ENCODE data around the gene CIT.

The CIT gene

DNA sequence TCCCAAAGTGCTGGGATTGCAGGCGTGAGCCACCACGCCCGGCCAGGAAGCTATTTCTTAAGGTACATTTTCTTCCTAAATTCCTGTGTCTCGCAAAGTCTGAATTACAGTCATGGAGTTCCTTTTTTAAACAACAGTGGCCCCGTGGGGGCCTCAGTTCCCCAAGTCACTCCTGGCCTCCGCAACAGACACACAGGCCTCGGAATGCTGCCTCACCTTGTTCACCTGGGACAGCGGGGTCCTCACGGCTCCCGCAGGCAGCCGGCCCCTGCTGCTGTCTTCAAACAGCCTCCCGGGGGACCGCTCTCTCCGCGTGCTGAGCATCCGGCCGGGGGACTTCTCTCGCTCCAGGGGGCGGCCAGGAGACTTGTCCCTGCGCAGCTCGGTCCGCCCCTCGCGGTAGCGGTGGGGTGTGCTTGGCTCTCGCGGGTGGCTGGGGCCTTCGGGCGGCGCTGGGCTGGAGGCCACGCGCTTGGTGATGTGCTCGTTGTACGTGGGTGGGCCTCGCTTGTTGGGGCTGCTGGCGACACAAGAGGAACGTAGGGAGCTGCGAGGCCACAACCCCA, 187.1 kb downstream of the CIT start:
- TF ChIP-seq POLR2AphosphoS5 (IDR thresholded peaks at IDR 0.05; ENCODE audit: low read depth, low read length) (no peak), SIN3A (IDR thresholded peaks at IDR 0.05; ENCODE audit: borderline replicate concordance, insufficient read depth, low read length) (no peak), TAF1 (IDR thresholded peaks at IDR 0.05; ENCODE audit: borderline replicate concordance, insufficient read depth, low read length) (no peak), FOXP2 (optimal IDR thresholded peaks at IDR 0.05; ENCODE audit: borderline replicate concordance, extremely low read depth, extremely low read length, insufficient read depth) (no peak)
- TF ChIP-seq, protein P1, sequence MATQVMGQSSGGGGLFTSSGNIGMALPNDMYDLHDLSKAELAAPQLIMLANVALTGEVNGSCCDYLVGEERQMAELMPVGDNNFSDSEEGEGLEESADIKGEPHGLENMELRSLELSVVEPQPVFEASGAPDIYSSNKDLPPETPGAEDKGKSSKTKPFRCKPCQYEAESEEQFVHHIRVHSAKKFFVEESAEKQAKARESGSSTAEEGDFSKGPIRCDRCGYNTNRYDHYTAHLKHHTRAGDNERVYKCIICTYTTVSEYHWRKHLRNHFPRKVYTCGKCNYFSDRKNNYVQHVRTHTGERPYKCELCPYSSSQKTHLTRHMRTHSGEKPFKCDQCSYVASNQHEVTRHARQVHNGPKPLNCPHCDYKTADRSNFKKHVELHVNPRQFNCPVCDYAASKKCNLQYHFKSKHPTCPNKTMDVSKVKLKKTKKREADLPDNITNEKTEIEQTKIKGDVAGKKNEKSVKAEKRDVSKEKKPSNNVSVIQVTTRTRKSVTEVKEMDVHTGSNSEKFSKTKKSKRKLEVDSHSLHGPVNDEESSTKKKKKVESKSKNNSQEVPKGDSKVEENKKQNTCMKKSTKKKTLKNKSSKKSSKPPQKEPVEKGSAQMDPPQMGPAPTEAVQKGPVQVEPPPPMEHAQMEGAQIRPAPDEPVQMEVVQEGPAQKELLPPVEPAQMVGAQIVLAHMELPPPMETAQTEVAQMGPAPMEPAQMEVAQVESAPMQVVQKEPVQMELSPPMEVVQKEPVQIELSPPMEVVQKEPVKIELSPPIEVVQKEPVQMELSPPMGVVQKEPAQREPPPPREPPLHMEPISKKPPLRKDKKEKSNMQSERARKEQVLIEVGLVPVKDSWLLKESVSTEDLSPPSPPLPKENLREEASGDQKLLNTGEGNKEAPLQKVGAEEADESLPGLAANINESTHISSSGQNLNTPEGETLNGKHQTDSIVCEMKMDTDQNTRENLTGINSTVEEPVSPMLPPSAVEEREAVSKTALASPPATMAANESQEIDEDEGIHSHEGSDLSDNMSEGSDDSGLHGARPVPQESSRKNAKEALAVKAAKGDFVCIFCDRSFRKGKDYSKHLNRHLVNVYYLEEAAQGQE (IDR thresholded peaks at IDR 0.05; ENCODE audit: insufficient read depth in 1 of 2, low read depth in 2 of 2, low read length in 2 of 2): no peak

DNA sequence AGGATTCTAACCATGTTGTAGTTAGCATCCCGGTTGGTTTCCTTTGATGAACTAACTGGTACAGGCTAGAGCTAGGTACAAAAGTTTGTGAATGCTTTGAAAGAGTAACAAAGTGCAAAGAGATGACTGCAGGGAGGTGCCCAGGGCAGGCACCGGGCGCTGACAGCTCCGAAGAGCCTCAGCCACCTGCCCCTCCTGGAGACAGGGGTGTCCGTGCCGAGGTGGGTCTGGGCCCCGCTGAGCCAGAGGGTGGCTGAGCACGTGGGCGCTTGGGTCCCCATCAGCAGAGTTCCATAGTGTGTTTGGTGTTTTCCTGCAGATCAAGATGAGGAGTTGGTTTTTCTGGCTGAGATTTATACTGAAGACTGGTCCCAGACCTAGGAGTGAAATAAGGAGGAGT, 189.2 kb downstream of the CIT start:
- TF ChIP-seq, protein P1 (IDR thresholded peaks at IDR 0.05; ENCODE audit: insufficient read depth in 1 of 2, low read depth in 2 of 2, low read length in 2 of 2): no peak
- TF ChIP-seq FOXP2 (optimal IDR thresholded peaks at IDR 0.05; ENCODE audit: borderline replicate concordance, extremely low read depth, extremely low read length, insufficient read depth): no peak
- TF ChIP-seq TAF1 (IDR thresholded peaks at IDR 0.05; ENCODE audit: borderline replicate concordance, insufficient read depth, low read length): no peak
- TF ChIP-seq POLR2AphosphoS5 (IDR thresholded peaks at IDR 0.05; ENCODE audit: low read depth, low read length): no peak
- no peak for TF ChIP-seq SIN3A (IDR thresholded peaks at IDR 0.05; ENCODE audit: borderline replicate concordance, insufficient read depth, low read length)

DNA sequence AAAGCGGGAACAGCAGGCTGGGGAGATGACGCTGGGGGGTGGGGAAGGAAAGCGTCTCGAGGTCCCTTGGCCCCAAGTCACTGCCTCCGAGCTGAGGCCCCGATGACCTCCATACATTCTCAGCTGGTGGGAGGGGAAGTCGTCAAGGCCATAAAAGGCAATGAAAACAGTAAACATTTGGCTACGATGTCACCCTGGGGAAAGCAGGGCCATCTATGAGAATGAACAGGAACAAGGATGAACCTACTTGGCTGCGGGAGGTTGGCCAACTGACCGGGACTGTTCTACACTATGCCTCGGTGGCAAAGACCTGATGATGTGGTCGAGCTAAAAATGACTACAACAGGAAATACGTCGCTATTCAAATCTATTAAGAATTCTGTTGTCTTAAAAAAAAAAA, 189.7 kb downstream of the CIT start:
- TF ChIP-seq, protein P1 (IDR thresholded peaks at IDR 0.05; ENCODE audit: insufficient read depth in 1 of 2, low read depth in 2 of 2, low read length in 2 of 2): no peak
- no peak for TF ChIP-seq POLR2AphosphoS5 (IDR thresholded peaks at IDR 0.05; ENCODE audit: low read depth, low read length)
- no peak for TF ChIP-seq FOXP2 (optimal IDR thresholded peaks at IDR 0.05; ENCODE audit: borderline replicate concordance, extremely low read depth, extremely low read length, insufficient read depth)
- no peak for TF ChIP-seq TAF1 (IDR thresholded peaks at IDR 0.05; ENCODE audit: borderline replicate concordance, insufficient read depth, low read length)

DNA sequence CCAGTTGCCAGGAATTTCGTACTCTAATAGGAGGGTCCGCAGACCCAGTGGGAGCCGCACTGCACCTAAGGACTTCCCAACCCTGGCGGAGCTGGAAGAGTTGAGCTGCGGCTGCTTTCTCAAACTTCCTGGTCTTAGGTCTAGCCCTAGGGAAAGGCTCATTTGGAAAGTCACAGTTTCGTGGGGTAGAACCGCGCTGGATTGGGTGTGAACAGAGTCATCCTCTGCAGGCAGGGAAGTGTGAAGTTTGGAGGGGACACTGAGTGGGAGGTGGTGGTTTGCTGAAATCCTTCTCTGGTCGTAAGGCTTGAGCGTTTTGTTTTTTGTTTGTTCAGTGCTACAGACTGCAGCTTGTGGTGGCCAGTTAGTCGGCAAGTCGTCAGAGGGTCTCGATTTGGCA, 190.3 kb downstream of the CIT start:
- TF ChIP-seq, protein P1 (IDR thresholded peaks at IDR 0.05; ENCODE audit: insufficient read depth in 1 of 2, low read depth in 2 of 2, low read length in 2 of 2): no peak
- TF ChIP-seq TAF1 (IDR thresholded peaks at IDR 0.05; ENCODE audit: borderline replicate concordance, insufficient read depth, low read length) (no peak), SIN3A (IDR thresholded peaks at IDR 0.05; ENCODE audit: borderline replicate concordance, insufficient read depth, low read length) (no peak), FOXP2 (optimal IDR thresholded peaks at IDR 0.05; ENCODE audit: borderline replicate concordance, extremely low read depth, extremely low read length, insufficient read depth) (no peak), POLR2AphosphoS5 (IDR thresholded peaks at IDR 0.05; ENCODE audit: low read depth, low read length) (no peak)

DNA sequence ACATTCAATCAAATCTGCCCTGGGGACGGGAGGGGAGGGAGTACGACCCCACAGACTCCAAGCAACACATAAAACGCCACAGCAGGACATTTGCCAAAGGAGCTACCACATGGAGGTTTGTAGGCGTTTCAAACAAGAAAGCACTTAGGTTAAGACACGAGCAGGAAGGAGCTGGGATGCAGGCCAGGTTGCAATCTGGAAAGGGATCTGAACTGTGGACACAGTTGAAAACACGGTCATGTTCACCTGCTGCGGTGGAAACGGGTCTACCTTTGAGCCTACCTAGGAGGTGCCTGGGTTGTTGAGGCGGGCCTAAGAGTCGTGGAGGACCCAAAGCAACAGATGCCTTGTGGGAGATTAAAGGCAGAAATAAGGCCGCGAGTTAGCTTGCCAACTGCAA, 190.8 kb downstream of the CIT start:
- no peak for TF ChIP-seq POLR2AphosphoS5 (IDR thresholded peaks at IDR 0.05; ENCODE audit: low read depth, low read length)
- no peak for TF ChIP-seq SIN3A (IDR thresholded peaks at IDR 0.05; ENCODE audit: borderline replicate concordance, insufficient read depth, low read length)
- TF ChIP-seq, protein P1 (IDR thresholded peaks at IDR 0.05; ENCODE audit: insufficient read depth in 1 of 2, low read depth in 2 of 2, low read length in 2 of 2): no peak
- TF ChIP-seq TAF1 (IDR thresholded peaks at IDR 0.05; ENCODE audit: borderline replicate concordance, insufficient read depth, low read length): no peak
- no peak for TF ChIP-seq FOXP2 (optimal IDR thresholded peaks at IDR 0.05; ENCODE audit: borderline replicate concordance, extremely low read depth, extremely low read length, insufficient read depth)
